Activated CD8-positive, alpha-beta T cell treated with anti-CD3 and anti-CD28 coated beads for 36 hours (primary cell): ENCODE measurements around the gene CYB5R3. TPM values are rescaled to one million over a fixed set of nuclear protein-coding genes. Genes with fewer than 3 reads are reported as not detected.
A peak's percentile ranks its signal among the peaks of the same experiment; 100 is the strongest.

ENCODE experiments used
- ATAC-seq: fragments of 200-7000 bp; cut with Tn5 transposase; one replicate; pipeline ENCODE4 v1.10.0; 2021; ENCODE audit warnings: mild to moderate bottlenecking, moderate library complexity
- CTCF ChIA-PET: fragments of 350-600 bp; sonication (Branson Sonifier 250); formaldehyde crosslinking; loops from one replicate; lab custom pipeline; 2021; ENCODE audit warnings: antibody characterized with exemption; lab: Charles Lee
- POLR2A ChIA-PET: fragments of 350-600 bp; sonication (Branson Sonifier 250); formaldehyde crosslinking; loops from one replicate; lab custom pipeline; 2021; ENCODE audit warnings: antibody characterized with exemption; lab: Charles Lee
- DNase-seq: peaks from one replicate; pipeline ENCODE4 v3.0.0-alpha.2; 2020
- H3K27ac Mint-ChIP-seq: one replicate; pipeline ENCODE4 v1.8.0; 2021; ENCODE audit warnings: mild to moderate bottlenecking, mixed read lengths
- H3K27me3 Mint-ChIP-seq: one replicate; pipeline ENCODE4 v1.8.0; 2021; ENCODE audit warnings: mixed read lengths
- H3K36me3 Mint-ChIP-seq: one replicate; pipeline ENCODE4 v1.8.0; 2021; ENCODE audit warnings: low read depth, mixed read lengths
- H3K4me1 Mint-ChIP-seq: one replicate; pipeline ENCODE4 v1.8.0; 2021; ENCODE audit warnings: low read depth, mixed read lengths
- H3K4me3 Mint-ChIP-seq: one replicate; pipeline ENCODE4 v1.8.0; 2021; ENCODE audit warnings: mild to moderate bottlenecking, moderate library complexity, mixed read lengths
- H3K9me3 Mint-ChIP-seq: one replicate; pipeline ENCODE4 v1.8.0; 2021; ENCODE audit warnings: mixed read lengths
- CTCF ChIP-seq: fragments of 200-600 bp; IDR thresholded peaks from one replicate; pipeline ENCODE4 v1.8.0; 2022; ENCODE audit warnings: antibody characterized with exemption, mild to moderate bottlenecking
- intact Hi-C: fragments of 100-400 bp; cut with micrococcal nuclease; formaldehyde crosslinking; loops from one replicate; pipeline ENCODE4 v1.10.0; 2022
- total RNA-seq, 2 experiments: library from RNA; stranded (reverse); gene quantifications; one replicate each; pipeline ENCODE4 v1.2.3, GENCODE V29; 2021

The CYB5R3 gene
- total RNA-seq, 2 experiments from 2014 or later: 64.2 to 64.3 TPM

GRCh38 chr22:42623756-42624441, 25.3 kb downstream of the CYB5R3 start:
- peaks cover 1% of the 10 kb centered on the region for H3K36me3 Mint-ChIP-seq
- TF ChIP-seq CTCF: no peak
- H3K4me1 Mint-ChIP-seq: peaks cover 1% of the 10 kb centered on the region
- intact Hi-C loops: no loop called here
- CTCF ChIA-PET: interaction anchor here (0.8 kb wide), 1 partner anchor 466 kb away, joined by 3 read pairs; no protein-coding TSS in a partner anchor
- no peak overlapping the region for H3K4me3 Mint-ChIP-seq
- H3K27me3 Mint-ChIP-seq: no peaks in the 10 kb centered on the region
- no peaks in the 10 kb centered on the region for H3K9me3 Mint-ChIP-seq
- ATAC-seq (no peak), DNase-seq (no peak)
- H3K27ac Mint-ChIP-seq: no peak overlapping the region
- POLR2A ChIA-PET: interaction anchor here (6.2 kb wide), 1 partner anchor 9 kb away, joined by 64 read pairs; the partner anchor contains the start of gene POLDIP3

GRCh38 chr22:42623301-42623751, 25.9 kb downstream of the CYB5R3 start:
- CTCF ChIA-PET: interaction anchor here (0.8 to 3.0 kb wide), 2 partner anchors 13 to 467 kb away, joined by 3 to 13 read pairs; no protein-coding TSS in a partner anchor

GRCh38 chr22:42622061-42622710, 27.0 kb downstream of the CYB5R3 start:
- peaks cover 5% of the 10 kb centered on the region for H3K4me1 Mint-ChIP-seq
- TF ChIP-seq CTCF: no peak
- ChIA-PET CTCF (interaction anchor here (0.8 to 3.0 kb wide), 8 partner anchors 8 to 412 kb away, joined by 3 to 13 read pairs (median 5); no protein-coding TSS in a partner anchor), POLR2A (interaction anchor here (0.9 to 6.2 kb wide), 3 partner anchors 7 to 28 kb away, joined by 5 to 64 read pairs (median 7); partner anchors contain the start of genes CYB5R3 and POLDIP3)
- H3K27me3 Mint-ChIP-seq: no peaks in the 10 kb centered on the region
- no peak overlapping the region for H3K4me3 Mint-ChIP-seq
- H3K9me3 Mint-ChIP-seq: no peaks in the 10 kb centered on the region
- H3K27ac Mint-ChIP-seq: no peak overlapping the region
- peaks cover 1% of the 10 kb centered on the region for H3K36me3 Mint-ChIP-seq
- ATAC-seq: no peak
- no peak for DNase-seq
- intact Hi-C loops: no loop called here

More at GRCh38 chr22:42623301-42623751, 25.9 kb downstream of the CYB5R3 start:
- Mint-ChIP-seq H3K4me1 (peaks cover 1% of the 10 kb centered on the region), H3K36me3 (peaks cover 1% of the 10 kb centered on the region), H3K27me3 (no peaks in the 10 kb centered on the region), H3K4me3 (no peak overlapping the region), H3K27ac (no peak overlapping the region), H3K9me3 (no peaks in the 10 kb centered on the region)
- DNase-seq (no peak), ATAC-seq (no peak)
- no peak for TF ChIP-seq CTCF
- intact Hi-C loops: no loop called here
- POLR2A ChIA-PET: interaction anchor here (6.2 kb wide), 1 partner anchor 8 kb away, joined by 64 read pairs; the partner anchor contains the start of gene POLDIP3

GRCh38 chr22:42621505-42622002, 27.6 kb downstream of the CYB5R3 start:
- POLR2A ChIA-PET: interaction anchor here (0.6 to 2.0 kb wide), 2 partner anchors 29 to 653 kb away, joined by 3 to 7 read pairs; partner anchors contain the start of gene CYB5R3
- DNase-seq: peak; percentile 66
- peaks cover 5% of the 10 kb centered on the region for H3K4me1 Mint-ChIP-seq
- H3K9me3 Mint-ChIP-seq: no peaks in the 10 kb centered on the region
- TF ChIP-seq CTCF: peak; percentile 81
- H3K27ac Mint-ChIP-seq: no peak overlapping the region
- peak; percentile 89 for ATAC-seq
- intact Hi-C loops: no loop called here
- no peak overlapping the region for H3K4me3 Mint-ChIP-seq
- CTCF ChIA-PET: interaction anchor here (0.7 to 3.0 kb wide), 15 partner anchors 8 to 517 kb away, joined by 3 to 13 read pairs (median 4); partner anchors contain the start of gene CYB5R3
- H3K36me3 Mint-ChIP-seq: peaks cover 1% of the 10 kb centered on the region
- H3K27me3 Mint-ChIP-seq: no peaks in the 10 kb centered on the region
